ENCODE results near the gene RUNX2.

- TF ChIP-seq POLR2A (IDR thresholded peaks at IDR 0.05) (no peak), EP300 (IDR thresholded peaks at IDR 0.05) (no peak), CTCF (IDR thresholded peaks at IDR 0.05) (no peak)
These were observed 308.9 kb downstream of the RUNX2 start for GRCh38 chr6:45637056-45637455.

Measured in stomach (tissue), 4 donors.